ENCODE data around the gene RAD51AP2. TPM values are rescaled to one million over a fixed set of nuclear protein-coding genes. Genes with fewer than 3 reads are reported as not detected.
A peak's percentile ranks its signal among the peaks of the same experiment; 100 is the strongest.

RAD51AP2 gene
- total and polyA plus RNA-seq, 11 donors, result 0.07 to 0.19 (median 0.16) TPM; not detected in 2

DNA sequence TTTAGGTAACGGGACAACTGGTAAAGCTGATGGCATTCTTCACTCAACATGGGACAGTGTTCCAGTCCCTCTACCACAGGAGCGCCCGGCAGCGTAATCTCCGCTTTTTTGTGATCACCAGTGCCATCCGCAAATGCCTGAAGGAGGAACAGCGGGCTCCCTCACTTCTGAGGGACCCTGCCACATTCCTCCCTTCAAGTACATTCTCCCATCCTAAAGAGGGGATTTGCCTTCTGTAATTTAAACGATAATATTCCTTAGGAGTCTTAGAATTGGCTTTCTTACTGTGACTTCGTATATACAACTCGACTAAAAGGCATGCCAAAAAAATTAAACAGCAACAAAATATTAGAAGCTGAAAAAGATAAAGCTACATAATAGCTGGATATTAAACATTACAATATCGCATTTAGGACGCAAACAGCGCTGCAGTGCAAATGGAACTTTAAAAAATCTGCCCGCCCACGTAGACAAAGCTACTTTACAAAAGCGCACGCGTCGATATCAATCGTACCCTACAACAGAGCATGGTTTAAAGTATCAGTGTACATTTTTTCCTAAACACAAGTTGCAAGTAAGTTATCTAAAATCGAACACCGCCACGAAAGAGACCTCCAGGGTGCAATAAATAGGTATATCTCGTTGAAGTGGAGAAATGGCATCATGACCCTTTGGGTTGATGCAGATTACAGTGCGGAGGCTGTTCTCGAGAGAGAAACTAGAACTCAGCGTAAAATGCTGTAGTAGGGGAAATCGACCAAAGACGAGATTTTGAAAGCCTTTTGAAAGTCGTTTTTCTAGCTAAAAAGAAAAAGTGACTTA lies 20.0 kb upstream of the RAD51AP2 start:
- peak overlapping the region; percentile 68 to 93 (median 83) for H3K27ac ChIP-seq

DNA sequence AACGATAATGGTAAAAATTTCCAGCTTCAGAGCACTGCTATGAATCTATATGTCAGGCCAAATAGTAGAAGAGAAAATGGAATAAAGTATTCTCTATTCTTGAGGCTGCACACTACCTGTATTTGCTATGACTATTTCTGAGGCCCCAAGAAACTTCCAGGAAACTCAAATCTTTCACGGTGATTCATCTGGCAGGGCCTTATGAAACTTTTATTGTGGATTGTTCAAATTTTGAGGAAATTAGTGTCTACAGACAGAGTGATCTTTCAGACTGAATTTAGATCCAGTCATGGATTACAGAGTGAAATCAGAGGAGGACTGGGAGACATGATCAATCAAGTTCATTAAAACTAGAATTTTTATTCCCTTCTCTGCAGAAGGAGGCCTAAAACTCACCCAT lies 18.2 kb upstream of the RAD51AP2 start:
- H3K27ac ChIP-seq, result no peak overlapping the region
- H3K36me3 ChIP-seq, result no peaks in the 10 kb centered on the region
- ATAC-seq (no peak), DNase-seq (no peak)
- no peak overlapping the region for H3K4me3 ChIP-seq
- intact Hi-C loops (cut with DNase I), result loop anchor here in 1 of 10 donors (2.0 kb wide), 1 partner anchor 16 kb away; no protein-coding TSS in a partner anchor
- peaks cover 0 to 8% (median under 1%) of the 10 kb centered on the region in 12 donors for H3K4me1 ChIP-seq
- H3K27me3 ChIP-seq, result peaks cover 0 to 54% (median 22%) of the 10 kb centered on the region in 9 donors
- no peaks in the 10 kb centered on the region for H3K9me3 ChIP-seq
- no peak for TF ChIP-seq POLR2A (IDR thresholded peaks at IDR 0.05)
- TF ChIP-seq, protein P1, sequence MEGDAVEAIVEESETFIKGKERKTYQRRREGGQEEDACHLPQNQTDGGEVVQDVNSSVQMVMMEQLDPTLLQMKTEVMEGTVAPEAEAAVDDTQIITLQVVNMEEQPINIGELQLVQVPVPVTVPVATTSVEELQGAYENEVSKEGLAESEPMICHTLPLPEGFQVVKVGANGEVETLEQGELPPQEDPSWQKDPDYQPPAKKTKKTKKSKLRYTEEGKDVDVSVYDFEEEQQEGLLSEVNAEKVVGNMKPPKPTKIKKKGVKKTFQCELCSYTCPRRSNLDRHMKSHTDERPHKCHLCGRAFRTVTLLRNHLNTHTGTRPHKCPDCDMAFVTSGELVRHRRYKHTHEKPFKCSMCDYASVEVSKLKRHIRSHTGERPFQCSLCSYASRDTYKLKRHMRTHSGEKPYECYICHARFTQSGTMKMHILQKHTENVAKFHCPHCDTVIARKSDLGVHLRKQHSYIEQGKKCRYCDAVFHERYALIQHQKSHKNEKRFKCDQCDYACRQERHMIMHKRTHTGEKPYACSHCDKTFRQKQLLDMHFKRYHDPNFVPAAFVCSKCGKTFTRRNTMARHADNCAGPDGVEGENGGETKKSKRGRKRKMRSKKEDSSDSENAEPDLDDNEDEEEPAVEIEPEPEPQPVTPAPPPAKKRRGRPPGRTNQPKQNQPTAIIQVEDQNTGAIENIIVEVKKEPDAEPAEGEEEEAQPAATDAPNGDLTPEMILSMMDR (IDR thresholded peaks at IDR 0.05), result no peak
- 54 to 71% (median 66%) methylated on average over 2 of the region's 2 CpGs for WGBS, 4 donors

More for the DNA sequence above, 20.0 kb upstream of the RAD51AP2 start:
- ATAC-seq (peak in 2 of 4 donors; percentile 2 to 4), DNase-seq (peak in 1 of 5 donors; percentile 28)
- 3 to 9% (median 4%) methylated on average over 30 of the region's 30 CpGs for WGBS, 4 donors
- no peak for TF ChIP-seq POLR2A (IDR thresholded peaks at IDR 0.05)
- TF ChIP-seq, protein P1 (IDR thresholded peaks at IDR 0.05), result no peak
- intact Hi-C loops (cut with DNase I), result loop anchor here in 3 of 10 donors (2.0 kb wide), 3 partner anchors 19 to 109 kb away; partner anchors contain the start of gene RAD51AP2 (in 1 of the 3)
- Histone ChIP-seq H3K4me1 (peaks cover 0 to 13% (median 2%) of the 10 kb centered on the region in 12 donors), H3K9me3 (no peaks in the 10 kb centered on the region), H3K4me3 (peak overlapping the region; percentile 42 to 72 (median 57)), H3K27me3 (peaks cover 0 to 64% (median 28%) of the 10 kb centered on the region in 9 donors), H3K36me3 (no peaks in the 10 kb centered on the region)

DNA sequence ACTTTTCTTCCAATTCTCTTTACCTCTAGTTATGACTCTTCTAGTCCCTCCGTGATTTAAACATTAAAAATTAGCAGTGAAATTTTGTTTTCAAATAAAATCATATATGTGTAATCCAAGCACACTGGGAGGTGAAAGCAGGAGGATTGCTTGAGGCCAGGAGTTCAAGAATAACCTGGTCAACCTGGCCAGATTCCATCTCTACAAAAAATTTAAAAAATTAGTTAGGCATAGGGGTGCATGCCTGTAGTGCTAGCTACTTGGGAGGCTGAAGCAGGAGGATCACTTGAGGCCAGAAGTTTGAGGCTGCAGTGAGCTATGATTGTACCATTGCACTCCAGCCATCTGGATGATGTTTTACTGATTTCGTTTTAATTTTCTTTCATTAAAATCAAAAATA lies 15.3 kb upstream of the RAD51AP2 start:
- no peak for DNase-seq
- Histone ChIP-seq H3K27me3 (peaks cover 0 to 26% (median 10%) of the 10 kb centered on the region in 9 donors), H3K36me3 (no peaks in the 10 kb centered on the region), H3K4me1 (peaks cover 0 to 5% (median 0%) of the 10 kb centered on the region in 12 donors), H3K9me3 (no peaks in the 10 kb centered on the region), H3K4me3 (no peak overlapping the region), H3K27ac (no peak overlapping the region)
- no peak for TF ChIP-seq POLR2A (IDR thresholded peaks at IDR 0.05)
- TF ChIP-seq, protein P1 (IDR thresholded peaks at IDR 0.05), result no peak
- intact Hi-C loops (cut with DNase I), result no loop called here
- 79 to 87% (median 79%) methylated on average over 2 of the region's 2 CpGs for WGBS, 4 donors
- no peak for ATAC-seq

DNA sequence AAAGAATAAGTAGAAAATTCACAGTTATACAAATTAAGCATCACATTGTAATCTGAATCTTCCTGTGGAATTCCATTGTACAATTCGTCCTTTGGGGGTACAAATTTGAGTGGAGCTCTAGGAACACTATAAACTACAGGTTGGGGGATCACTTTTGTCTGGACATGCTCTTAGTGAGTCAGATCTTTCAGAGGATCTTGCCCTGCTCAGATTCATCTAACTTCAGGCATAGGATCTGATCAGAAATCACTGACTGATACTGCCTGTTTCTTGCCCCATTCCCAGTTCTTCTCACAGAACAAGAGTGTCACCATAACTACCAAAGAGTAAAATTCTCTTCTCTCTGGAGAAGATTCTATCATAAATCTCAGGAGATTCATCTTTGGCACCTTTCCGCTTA lies 11.5 kb upstream of the RAD51AP2 start:
- DNase-seq (no peak), ATAC-seq (no peak)
- H3K4me1 ChIP-seq, result no peaks in the 10 kb centered on the region
- H3K27me3 ChIP-seq, result peaks cover 0 to 8% (median 0%) of the 10 kb centered on the region in 9 donors
- no peak overlapping the region for H3K27ac ChIP-seq
- H3K36me3 ChIP-seq, result no peaks in the 10 kb centered on the region
- TF ChIP-seq POLR2A (IDR thresholded peaks at IDR 0.05), result no peak
- TF ChIP-seq, protein P1 (IDR thresholded peaks at IDR 0.05), result no peak
- intact Hi-C loops (cut with DNase I), result no loop called here
- H3K9me3 ChIP-seq, result no peaks in the 10 kb centered on the region
- 69 to 82% (median 74%) methylated on average over 2 of the region's 2 CpGs for whole genome bisulfite sequencing, 4 donors
- no peak overlapping the region for H3K4me3 ChIP-seq

All from heart left ventricle (tissue), 16 donors.